Vagina (tissue), 2 donors: ENCODE results near the gene SNCA.

ENCODE experiments used
- CTCF ChIP-seq, 3 experiments: fragments of 450-650 bp in 2 of 3; fragments of 200-600 bp in 1 of 3; sonication (generic) in 1 of 3; IDR thresholded peaks; one replicate each; pipeline ENCODE4 v1.5.1; 2017 to 2019; ENCODE audit warnings: antibody characterized with exemption in 3 of 3, mild to moderate bottlenecking in 2 of 3, moderate library complexity in 2 of 3
- POLR2A ChIP-seq, 2 donors: fragments of 450-650 bp; IDR thresholded peaks; one replicate each; pipeline ENCODE4 v1.6.1; 2017; ENCODE audit warnings: antibody characterized with exemption in 2 of 2, mild to moderate bottlenecking in 2 of 2, moderate library complexity in 2 of 2

DNA sequence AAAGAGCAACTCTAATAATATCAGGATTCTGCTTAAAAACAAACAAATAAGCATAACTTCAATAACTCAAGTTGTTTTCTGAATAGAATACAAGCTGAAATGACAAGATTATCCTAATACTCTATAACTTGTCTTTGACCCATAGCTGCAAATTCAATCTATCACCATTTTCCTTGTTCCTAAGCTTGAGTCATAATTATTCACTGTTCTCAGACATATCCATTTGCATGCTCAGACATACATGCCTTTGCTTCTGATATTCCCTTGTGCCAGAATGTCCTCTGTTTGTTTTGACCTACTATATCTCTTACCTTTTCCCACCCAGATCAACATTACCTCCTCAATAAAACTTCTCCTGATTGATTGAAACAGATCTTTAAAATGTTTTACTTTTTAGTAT is 109.7 kb downstream of the SNCA start:
- TF ChIP-seq CTCF (IDR thresholded peaks at IDR 0.05) (no peak), POLR2A (IDR thresholded peaks at IDR 0.05) (no peak)
